CD8-positive, alpha-beta memory T cell (primary cell): ENCODE measurements around the gene PRPSAP1. TPM values are rescaled to one million over a fixed set of nuclear protein-coding genes. Genes with fewer than 3 reads are reported as not detected.
"Not testable (repeated sequence)": the region's sequence is repeated elsewhere in the genome, so short reads cannot be mapped to it uniquely, and the experiment has no call there.

Source experiments
- CTCF ChIA-PET: fragments of 350-600 bp; sonication (Branson Sonifier 250); formaldehyde crosslinking; loops from one replicate; lab custom pipeline; 2021; ENCODE audit warnings: antibody characterized with exemption; lab: Charles Lee
- POLR2A ChIA-PET: fragments of 350-600 bp; sonication (Branson Sonifier 250); formaldehyde crosslinking; loops from one replicate; lab custom pipeline; 2021; ENCODE audit warnings: antibody characterized with exemption; lab: Charles Lee
- DNase-seq, 5 donors: peaks; one replicate each; pipeline versions ENCODE4 v3.0.0 to v3.0.0-alpha.2; 2020 to 2022; ENCODE audit warnings: mixed read lengths in 1 of 5
- H3K27ac ChIP-seq: one replicate; pipeline ENCODE4 v1.7.0; 2013; ENCODE audit warnings: low read depth, mild to moderate bottlenecking, low read length, moderate library complexity
- H3K27me3 ChIP-seq: 2 replicates; pipeline ENCODE4 v1.7.0; 2013; ENCODE audit warnings: low read length, mild to moderate bottlenecking; ENCODE audit not compliant: insufficient read depth, poor library complexity, severe bottlenecking
- H3K36me3 ChIP-seq: 2 replicates; pipeline ENCODE4 v1.7.0; 2013; ENCODE audit warnings: mild to moderate bottlenecking, low read length, moderate library complexity; ENCODE audit not compliant: insufficient read depth
- H3K4me1 ChIP-seq: 2 replicates; pipeline ENCODE4 v1.7.0; 2013; ENCODE audit warnings: mild to moderate bottlenecking, low read length, moderate library complexity; ENCODE audit not compliant: insufficient read depth
- H3K4me3 ChIP-seq: 2 replicates; pipeline ENCODE4 v1.7.0; 2013; ENCODE audit warnings: mild to moderate bottlenecking, low read length
- H3K9me3 ChIP-seq: 2 replicates; pipeline ENCODE4 v1.7.0; 2013; ENCODE audit warnings: mild to moderate bottlenecking, low read length
- H3K27ac Mint-ChIP-seq, 8 donors: one replicate each; pipeline ENCODE4 v1.8.0; 2020 to 2021; ENCODE audit warnings: mixed read lengths in 8 of 8, mild to moderate bottlenecking in 6 of 8, inconsistent platforms in 3 of 8, moderate library complexity in 3 of 8
- H3K27me3 Mint-ChIP-seq, 2 donors: one replicate each; pipeline ENCODE4 v1.8.0; 2020 to 2021; ENCODE audit warnings: mixed read lengths in 2 of 2, mild to moderate bottlenecking in 1 of 2, moderate library complexity in 1 of 2
- H3K36me3 Mint-ChIP-seq, 3 donors: one replicate each; pipeline ENCODE4 v1.8.0; 2020 to 2021; ENCODE audit warnings: mixed read lengths in 3 of 3, inconsistent platforms in 1 of 3, mild to moderate bottlenecking in 1 of 3
- H3K4me1 Mint-ChIP-seq, 3 donors: one replicate each; pipeline ENCODE4 v1.8.0; 2020 to 2021; ENCODE audit warnings: mixed read lengths in 3 of 3, inconsistent platforms in 1 of 3, mild to moderate bottlenecking in 1 of 3
- H3K4me3 Mint-ChIP-seq, 7 donors: one replicate each; pipeline ENCODE4 v1.8.0; 2020 to 2021; ENCODE audit warnings: mixed read lengths in 7 of 7, mild to moderate bottlenecking in 6 of 7, moderate library complexity in 4 of 7, inconsistent platforms in 2 of 7
- H3K9me3 Mint-ChIP-seq, 5 donors: one replicate each; pipeline ENCODE4 v1.8.0; 2020 to 2022; ENCODE audit warnings: mixed read lengths in 5 of 5, mild to moderate bottlenecking in 3 of 5, moderate library complexity in 2 of 5, inconsistent platforms in 1 of 5
- polyA plus RNA-seq: library from polyadenylated mRNA; unstranded; fragments of 300-500 nt; fragmentation: Illumina TruSeq; gene quantifications from one replicate; pipeline ENCODE4 v1.2.3, GENCODE V29; 2021
- total RNA-seq, 2 experiments: library from RNA; stranded (reverse); gene quantifications; one replicate each; pipeline ENCODE4 v1.2.3, GENCODE V29; 2021

PRPSAP1 gene
- total and polyA plus RNA-seq, 3 experiments from 2014 or later = 46.9 to 63.3 (median 48.3) TPM

GRCh38 chr17:76268015-76268749 lies 85.5 kb downstream of the PRPSAP1 start:
- peaks cover 62 to 79% (median 66%) of the 10 kb centered on the region in 3 donors for H3K4me1 Mint-ChIP-seq
- Histone ChIP-seq H3K27me3 (no peaks in the 10 kb centered on the region), H3K36me3 (peaks cover 26% of the 10 kb centered on the region), H3K27ac (peak overlapping the region; percentile 79), H3K4me1 (peaks cover 79% of the 10 kb centered on the region), H3K4me3 (peak overlapping the region; percentile 87), H3K9me3 (no peaks in the 10 kb centered on the region)
- DNase-seq = peak; percentile 64 to 83 (median 66)
- H3K27me3 Mint-ChIP-seq = no peaks in the 10 kb centered on the region
- peaks cover 0 to 35% (median 6%) of the 10 kb centered on the region in 3 donors for H3K36me3 Mint-ChIP-seq
- H3K9me3 Mint-ChIP-seq = no peaks in the 10 kb centered on the region
- CTCF ChIA-PET = interaction anchor here (0.9 to 7.3 kb wide), 10 partner anchors 9 to 147 kb away, joined by 3 to 50 read pairs (median 6); no protein-coding TSS in a partner anchor
- peak overlapping the region; percentile 95 to 100 (median 98) for H3K27ac Mint-ChIP-seq
- POLR2A ChIA-PET = interaction anchor here (0.6 to 6.4 kb wide), 16 partner anchors 11 to 579 kb away, joined by 3 to 28 read pairs (median 5); partner anchors contain the start of genes FOXJ1 and RNF157
- peak overlapping the region; percentile 88 to 96 (median 91) for H3K4me3 Mint-ChIP-seq

- H3K27me3 ChIP-seq, H3K9me3 Mint-ChIP-seq, H3K27me3 Mint-ChIP-seq, H3K9me3 ChIP-seq: not testable (repeated sequence)
- peak in 1 of 5 donors; percentile 41 for DNase-seq
- Mint-ChIP-seq H3K4me1 (peaks cover 62 to 79% (median 66%) of the 10 kb centered on the region in 3 donors), H3K36me3 (peaks cover 0 to 35% (median 6%) of the 10 kb centered on the region in 3 donors), H3K27ac (peak overlapping the region; percentile 95 to 100 (median 98)), H3K4me3 (peak overlapping the region; percentile 88 to 96 (median 91))
- Histone ChIP-seq H3K4me1 (peaks cover 79% of the 10 kb centered on the region), H3K27ac (peak overlapping the region; percentile 79), H3K4me3 (peak overlapping the region; percentile 87), H3K36me3 (peaks cover 26% of the 10 kb centered on the region)
- POLR2A ChIA-PET = interaction anchor here (0.5 to 6.4 kb wide), 16 partner anchors 12 to 484 kb away, joined by 3 to 34 read pairs (median 4); partner anchors contain the start of genes EXOC7, FOXJ1 and RNF157
- CTCF ChIA-PET = interaction anchor here (1.5 to 7.3 kb wide), 6 partner anchors 12 to 146 kb away, joined by 4 to 50 read pairs (median 6); no protein-coding TSS in a partner anchor
Measured at GRCh38 chr17:76267581-76268001, 86.1 kb downstream of the PRPSAP1 start.

- POLR2A ChIA-PET = interaction anchor here (0.5 to 6.4 kb wide), 19 partner anchors 9 to 192 kb away, joined by 3 to 34 read pairs (median 4); partner anchors contain the start of genes EXOC7, FOXJ1 and RNF157
- DNase-seq = no peak
- Histone ChIP-seq H3K36me3 (peaks cover 26% of the 10 kb centered on the region), H3K27me3 (no peaks in the 10 kb centered on the region), H3K27ac (peak overlapping the region; percentile 79), H3K9me3 (no peaks in the 10 kb centered on the region), H3K4me1 (peaks cover 79% of the 10 kb centered on the region), H3K4me3 (peak overlapping the region; percentile 87)
- peaks cover 0 to 35% (median 6%) of the 10 kb centered on the region in 3 donors for H3K36me3 Mint-ChIP-seq
- H3K4me1 Mint-ChIP-seq = peaks cover 64 to 78% (median 64%) of the 10 kb centered on the region in 3 donors
- CTCF ChIA-PET = interaction anchor here (1.0 to 7.3 kb wide), 7 partner anchors 13 to 146 kb away, joined by 3 to 50 read pairs (median 6); no protein-coding TSS in a partner anchor
- H3K27ac Mint-ChIP-seq = peak overlapping the region; percentile 90 to 100 (median 98)
- peak overlapping the region; percentile 88 to 96 (median 91) for H3K4me3 Mint-ChIP-seq
- no peaks in the 10 kb centered on the region for H3K27me3 Mint-ChIP-seq
- no peaks in the 10 kb centered on the region for H3K9me3 Mint-ChIP-seq
Measured at GRCh38 chr17:76267051-76267576, 86.6 kb downstream of the PRPSAP1 start.

- no peaks in the 10 kb centered on the region for H3K27me3 ChIP-seq
- ChIA-PET CTCF (interaction anchor here (1.0 to 7.3 kb wide), 7 partner anchors 13 to 145 kb away, joined by 3 to 50 read pairs (median 6); no protein-coding TSS in a partner anchor), POLR2A (interaction anchor here (0.7 to 6.4 kb wide), 13 partner anchors 8 to 163 kb away, joined by 3 to 34 read pairs (median 5); partner anchors contain the start of genes EXOC7, FOXJ1 and RNF157)
- peaks cover 26% of the 10 kb centered on the region for H3K36me3 ChIP-seq
- peak overlapping the region; percentile 79 for H3K27ac ChIP-seq
- no peaks in the 10 kb centered on the region for H3K27me3 Mint-ChIP-seq
- H3K9me3 Mint-ChIP-seq = no peaks in the 10 kb centered on the region
- peaks cover 78% of the 10 kb centered on the region for H3K4me1 ChIP-seq
- H3K4me3 Mint-ChIP-seq = peak overlapping the region; percentile 88 to 96 (median 91)
- DNase-seq = peak in 1 of 5 donors; percentile 59
- no peaks in the 10 kb centered on the region for H3K9me3 ChIP-seq
- H3K36me3 Mint-ChIP-seq = peaks cover 0 to 35% (median 6%) of the 10 kb centered on the region in 3 donors
- peak overlapping the region; percentile 84 to 100 (median 92) for H3K27ac Mint-ChIP-seq
- peak overlapping the region; percentile 87 for H3K4me3 ChIP-seq
- peaks cover 63 to 79% (median 63%) of the 10 kb centered on the region in 3 donors for H3K4me1 Mint-ChIP-seq
Measured at GRCh38 chr17:76266244-76266938, 87.3 kb downstream of the PRPSAP1 start.

GRCh38 chr17:76265624-76266243 lies 88.0 kb downstream of the PRPSAP1 start:
- Mint-ChIP-seq H3K9me3 (no peaks in the 10 kb centered on the region), H3K36me3 (peaks cover 0 to 32% (median 6%) of the 10 kb centered on the region in 3 donors), H3K27me3 (no peaks in the 10 kb centered on the region), H3K4me1 (peaks cover 60 to 76% (median 60%) of the 10 kb centered on the region in 3 donors), H3K27ac (peak overlapping the region; percentile 81 to 98 (median 91)), H3K4me3 (peak overlapping the region; percentile 88 to 96 (median 91))
- DNase-seq = peak; percentile 46 to 80 (median 66)
- POLR2A ChIA-PET = interaction anchor here (0.9 to 6.4 kb wide), 19 partner anchors 7 to 162 kb away, joined by 3 to 38 read pairs (median 6); partner anchors contain the start of genes EXOC7, FOXJ1 and RNF157
- Histone ChIP-seq H3K27me3 (no peaks in the 10 kb centered on the region), H3K36me3 (peaks cover 23% of the 10 kb centered on the region), H3K27ac (peak overlapping the region; percentile 79), H3K4me1 (peaks cover 72% of the 10 kb centered on the region), H3K9me3 (no peaks in the 10 kb centered on the region), H3K4me3 (peak overlapping the region; percentile 87)
- CTCF ChIA-PET = interaction anchor here (0.6 to 7.3 kb wide), 11 partner anchors 14 to 144 kb away, joined by 3 to 50 read pairs (median 4); no protein-coding TSS in a partner anchor

- Mint-ChIP-seq H3K27me3 (no peaks in the 10 kb centered on the region), H3K27ac (peak within 1 kb of the TSS; percentile 90 to 100 (median 96)), H3K9me3 (no peaks in the 10 kb centered on the region), H3K4me3 (peak within 1 kb of the TSS; percentile 88 to 96 (median 91)), H3K36me3 (peaks cover 0 to 29% (median 6%) of the 10 kb centered on the region in 3 donors), H3K4me1 (peaks cover 57 to 70% (median 57%) of the 10 kb centered on the region in 3 donors)
- Histone ChIP-seq H3K27ac (peak within 1 kb of the TSS; percentile 79), H3K4me1 (peaks cover 69% of the 10 kb centered on the region), H3K27me3 (no peaks in the 10 kb centered on the region), H3K36me3 (peaks cover 22% of the 10 kb centered on the region), H3K4me3 (peak within 1 kb of the TSS; percentile 87), H3K9me3 (no peaks in the 10 kb centered on the region)
- DNase-seq = peak; percentile 97 to 99 (median 99)
- ChIA-PET POLR2A (interaction anchor here (0.7 to 6.4 kb wide), 21 partner anchors 8 to 228 kb away, joined by 3 to 38 read pairs (median 5); partner anchors contain the start of genes FOXJ1, RNF157 and UBE2O), CTCF (interaction anchor here (0.6 to 3.0 kb wide), 15 partner anchors 7 to 136 kb away, joined by 3 to 22 read pairs (median 4); no protein-coding TSS in a partner anchor)
Measured at GRCh38 chr17:76264755-76265623, 88.7 kb downstream of the PRPSAP1 start, which contains the start of gene UBALD2. Gene UBALD2, plus strand, starts transcription at chr17:76265348. Its CDS starts 158 bp downstream, at chr17:76265506.
